ENCODE measurements around the gene ADGRF1. TPM values are rescaled to one million over a fixed set of nuclear protein-coding genes. Genes with fewer than 3 reads are reported as not detected.

The ADGRF1 gene
- total and polyA plus RNA-seq, 2 donors (not counting 3 experiments of a cell fraction or from before 2014, with no cell fraction given), result not detected

GRCh38 chr6:47014401-47014800, 27.7 kb downstream of the ADGRF1 start:
- Histone ChIP-seq H4K20me1 (replicated peaks; ENCODE audit: control insufficient read depth, extremely low read depth, insufficient read depth, low read length) (no peaks in the 10 kb centered on the region), H3K4me3 (replicated peaks in 1 of 3; ENCODE audit: insufficient read depth in 1 of 3, low read depth in 1 of 3, low read length in 3 of 3) (no peak overlapping the region), H3K36me3 (ENCODE audit: control insufficient read depth in 2 of 2, extremely low read depth in 1 of 2, insufficient read depth in 2 of 2, low read length in 2 of 2) (no peaks in the 10 kb centered on the region), H3K4me2 (ENCODE audit: insufficient read depth, low read length) (no peak overlapping the region), H3K9ac (replicated peaks; ENCODE audit: extremely low read depth, insufficient read depth, low read length) (no peak overlapping the region), H3K27ac (ENCODE audit: insufficient read depth, low read depth, low read length) (no peak overlapping the region), H3K9me3 (replicated peaks; ENCODE audit: control insufficient read depth, insufficient read depth, low read length) (no peaks in the 10 kb centered on the region), H3K79me2 (ENCODE audit: control insufficient read depth, insufficient read depth, low read length) (no peaks in the 10 kb centered on the region), H3K9me1 (replicated peaks; ENCODE audit: control insufficient read depth, extremely low read depth, insufficient read depth, low read length) (no peaks in the 10 kb centered on the region), H3K4me1 (ENCODE audit: control insufficient read depth, extremely low read depth, insufficient read depth, low read length) (no peaks in the 10 kb centered on the region), H2AFZ (ENCODE audit: low read depth, low read length) (no peak overlapping the region), H3K27me3 (ENCODE audit: control insufficient read depth in 2 of 2, insufficient read depth in 2 of 2, low read length in 2 of 2) (peaks cover 0 to 1% of the 10 kb centered on the region in 2 experiments)
- TF ChIP-seq MAX (IDR thresholded peaks at IDR 0.05; ENCODE audit: insufficient read depth, insufficient read length) (no peak), MYC (IDR thresholded peaks at IDR 0.05; ENCODE audit: low read depth, low read length) (no peak)
- BruUV-seq (replicated peaks), result no TSS peak
- FAIRE-seq (no peak), DNase-seq (ENCODE audit: low read depth, low spot score) (no peak)
- intact Hi-C loops (cut with micrococcal nuclease), result no loop called here
- dilution Hi-C loops (cut with MboI; ENCODE audit: extremely low pct_ligation_motif_present, low sequenced_read_pairs), result no loop called here
- ChIA-PET CTCF (no interaction called here), POLR2A (no interaction called here)

GRCh38 chr6:47009583-47009982, 32.5 kb downstream of the ADGRF1 start:
- no peak overlapping the region for H3K9ac ChIP-seq (replicated peaks; ENCODE audit: extremely low read depth, insufficient read depth, low read length)
- no peaks in the 10 kb centered on the region for H3K9me3 ChIP-seq (replicated peaks; ENCODE audit: control insufficient read depth, insufficient read depth, low read length)
- TF ChIP-seq EZH2 (IDR thresholded peaks at IDR 0.05; ENCODE audit: borderline replicate concordance, low read depth, low read length, severe bottlenecking) (no peak), CTCF (IDR thresholded peaks at IDR 0.05; ENCODE audit: extremely low read depth in 1 of 2, insufficient read depth in 1 of 2, low read depth in 1 of 2, low read length in 2 of 2) (no peak), POLR2A (IDR thresholded peaks at IDR 0.05; ENCODE audit: low read depth, low read length) (no peak), MYC (IDR thresholded peaks at IDR 0.05; ENCODE audit: low read depth, low read length) (no peak), POLR2AphosphoS5 (IDR thresholded peaks at IDR 0.05; ENCODE audit: insufficient read depth, low read depth, low read length) (no peak), FOS (IDR thresholded peaks at IDR 0.05; ENCODE audit: borderline replicate concordance, insufficient read depth, low read length) (no peak), GATA2 (IDR thresholded peaks at IDR 0.05; ENCODE audit: insufficient read depth, insufficient read length, low read depth, low read length) (no peak)
- H3K4me3 ChIP-seq (replicated peaks in 1 of 3; ENCODE audit: insufficient read depth in 1 of 3, low read depth in 1 of 3, low read length in 3 of 3), result no peak overlapping the region
- no peaks in the 10 kb centered on the region for H3K36me3 ChIP-seq (ENCODE audit: control insufficient read depth in 2 of 2, extremely low read depth in 1 of 2, insufficient read depth in 2 of 2, low read length in 2 of 2)
- DNase-seq (ENCODE audit: low read depth, low spot score), result no peak
- no peaks in the 10 kb centered on the region for H3K4me1 ChIP-seq (ENCODE audit: control insufficient read depth, extremely low read depth, insufficient read depth, low read length)
- no peak overlapping the region for H3K27ac ChIP-seq (ENCODE audit: insufficient read depth, low read depth, low read length)
- no peaks in the 10 kb centered on the region for H3K9me1 ChIP-seq (replicated peaks; ENCODE audit: control insufficient read depth, extremely low read depth, insufficient read depth, low read length)
- BruUV-seq (replicated peaks), result no TSS peak
- ChIA-PET CTCF (interaction anchor here (1.0 kb wide), 1 partner anchor 161 kb away, joined by 3 read pairs; no protein-coding TSS in a partner anchor), POLR2A (no interaction called here)
- intact Hi-C loops (cut with micrococcal nuclease), result no loop called here
- H4K20me1 ChIP-seq (replicated peaks; ENCODE audit: control insufficient read depth, extremely low read depth, insufficient read depth, low read length), result no peaks in the 10 kb centered on the region
- H3K79me2 ChIP-seq (ENCODE audit: control insufficient read depth, insufficient read depth, low read length), result no peaks in the 10 kb centered on the region
- peaks cover 0 to 1% of the 10 kb centered on the region in 2 experiments for H3K27me3 ChIP-seq (ENCODE audit: control insufficient read depth in 2 of 2, insufficient read depth in 2 of 2, low read length in 2 of 2)
- no peak overlapping the region for H2AFZ ChIP-seq (ENCODE audit: low read depth, low read length)
- dilution Hi-C loops (cut with MboI; ENCODE audit: extremely low pct_ligation_motif_present, low sequenced_read_pairs), result no loop called here
- no peak overlapping the region for H3K4me2 ChIP-seq (ENCODE audit: insufficient read depth, low read length)
- FAIRE-seq, result no peak
